Measurements from ENCODE around the gene ALG13.
"Not testable (repeated sequence)": the region's sequence is repeated elsewhere in the genome, so short reads cannot be mapped to it uniquely, and the experiment has no call there.

Gene ALG13

DNA sequence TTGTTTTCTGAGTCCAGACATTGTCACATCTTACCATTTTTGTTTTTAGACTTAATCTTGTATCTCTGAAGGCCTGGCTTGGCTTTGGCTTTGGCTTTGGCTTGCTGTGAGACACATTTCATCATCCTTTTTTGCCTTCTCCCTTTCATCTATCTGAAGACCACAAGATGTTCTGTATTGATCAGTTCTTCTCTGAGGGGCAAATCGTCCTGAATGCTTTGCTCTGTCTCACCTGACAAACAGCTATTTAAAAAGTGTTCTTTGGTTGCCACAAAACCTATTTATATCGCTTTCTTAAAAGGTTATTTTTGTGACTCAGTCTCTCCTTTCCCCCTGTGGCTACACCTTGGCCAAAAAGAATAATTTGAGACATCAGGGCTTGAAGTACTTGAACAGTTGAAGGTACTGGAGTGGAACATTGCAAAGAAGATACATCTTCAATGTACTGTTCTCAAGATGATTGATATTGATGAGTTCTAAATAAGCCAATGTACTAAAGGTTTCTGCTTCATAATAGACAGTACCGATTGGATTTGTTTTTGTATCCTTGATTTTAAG is 80.7 kb downstream of the ALG13 start:
- FAIRE-seq: no peak

DNA sequence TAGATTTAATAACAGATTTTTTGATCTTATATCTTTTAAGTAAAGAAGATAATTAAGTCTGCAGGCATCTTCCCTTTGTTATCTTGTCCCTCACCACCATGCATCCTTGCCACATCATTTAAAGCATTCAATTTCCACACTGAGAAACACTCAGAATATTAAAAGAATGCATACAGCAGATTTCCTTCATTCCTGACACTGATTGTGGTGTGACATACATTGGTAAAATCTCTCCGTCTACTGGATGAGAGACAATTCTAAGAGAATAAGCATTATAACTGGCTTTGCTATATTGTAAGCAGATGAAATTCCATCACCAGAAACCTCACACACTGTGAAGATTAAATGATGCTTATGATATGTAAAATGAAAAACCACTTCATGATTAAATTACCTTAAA is 97.6 kb downstream of the ALG13 start:
- no peak for FAIRE-seq

DNA sequence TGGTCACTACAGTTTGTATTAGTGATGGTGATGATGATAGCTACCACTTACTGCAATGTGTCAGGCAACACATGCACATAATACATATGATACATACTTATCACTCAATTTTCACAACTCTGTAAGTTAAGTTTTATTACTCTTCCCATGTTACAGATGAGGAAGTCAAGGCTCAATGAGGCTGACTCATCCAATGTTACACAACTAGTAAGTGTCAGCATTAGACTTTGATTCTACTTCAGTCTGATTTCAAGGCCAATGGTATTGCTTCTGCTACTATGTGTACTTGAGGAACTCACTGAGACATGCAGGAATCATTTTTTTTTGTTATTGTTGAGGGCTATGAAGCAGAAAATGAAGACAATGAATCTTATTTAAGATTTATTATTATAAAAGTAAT is 98.6 kb downstream of the ALG13 start:
- FAIRE-seq: no peak

DNA sequence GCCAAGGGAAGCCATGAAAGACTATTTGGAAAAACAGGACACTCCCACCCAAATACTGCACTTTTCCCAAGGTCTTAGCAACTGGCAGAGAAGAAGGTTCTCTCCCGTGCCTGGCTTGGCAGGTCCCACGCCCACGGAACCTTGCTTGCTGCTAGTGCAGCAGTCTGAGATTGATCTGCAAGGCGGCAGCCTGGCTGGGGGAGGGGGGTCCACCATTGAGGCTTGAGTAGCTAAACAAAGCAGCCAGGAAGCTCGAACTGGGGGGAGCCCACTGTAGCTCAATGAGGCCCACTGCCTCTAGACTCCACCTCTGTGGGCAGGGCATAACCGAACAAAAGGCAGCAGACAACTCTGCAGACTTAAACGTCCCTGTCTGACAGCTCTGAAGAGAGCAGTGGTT is 103.7 kb downstream of the ALG13 start:
- FAIRE-seq: no peak

DNA sequence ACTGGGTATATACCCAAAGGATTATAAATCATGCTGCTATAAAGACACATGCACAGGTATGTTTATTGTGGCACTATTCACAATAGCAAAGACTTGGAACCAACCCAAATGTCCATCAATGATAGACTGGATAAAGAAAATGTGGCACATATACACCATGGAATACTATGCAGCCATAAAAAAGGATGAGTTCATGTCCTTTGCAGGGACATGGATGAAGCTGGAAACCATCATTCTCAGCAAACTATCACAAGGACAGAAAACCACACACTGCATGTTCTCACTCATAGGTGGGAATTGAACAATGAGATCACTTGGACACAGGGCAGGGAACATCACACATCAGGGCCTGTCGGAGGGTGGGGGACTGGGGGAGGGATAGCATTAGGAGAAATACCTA is 109.1 kb downstream of the ALG13 start:
- FAIRE-seq: not testable (repeated sequence)

All from endometrium (tissue), 2 donors.